ENCODE results near the gene TMEM42. TPM values are rescaled to one million over a fixed set of nuclear protein-coding genes. Genes with fewer than 3 reads are reported as not detected.

The TMEM42 gene
- total and polyA plus RNA-seq, 8 donors = 14.2 to 26.0 (median 22.4) TPM

GRCh38 chr3:44874308-44874707, 12.6 kb downstream of the TMEM42 start, which contains the start of gene TGM4:
TGM4 (plus strand) TSS chr3:44874608; CDS start chr3:44874679, 71 bp downstream.
- TF ChIP-seq, protein P1, sequence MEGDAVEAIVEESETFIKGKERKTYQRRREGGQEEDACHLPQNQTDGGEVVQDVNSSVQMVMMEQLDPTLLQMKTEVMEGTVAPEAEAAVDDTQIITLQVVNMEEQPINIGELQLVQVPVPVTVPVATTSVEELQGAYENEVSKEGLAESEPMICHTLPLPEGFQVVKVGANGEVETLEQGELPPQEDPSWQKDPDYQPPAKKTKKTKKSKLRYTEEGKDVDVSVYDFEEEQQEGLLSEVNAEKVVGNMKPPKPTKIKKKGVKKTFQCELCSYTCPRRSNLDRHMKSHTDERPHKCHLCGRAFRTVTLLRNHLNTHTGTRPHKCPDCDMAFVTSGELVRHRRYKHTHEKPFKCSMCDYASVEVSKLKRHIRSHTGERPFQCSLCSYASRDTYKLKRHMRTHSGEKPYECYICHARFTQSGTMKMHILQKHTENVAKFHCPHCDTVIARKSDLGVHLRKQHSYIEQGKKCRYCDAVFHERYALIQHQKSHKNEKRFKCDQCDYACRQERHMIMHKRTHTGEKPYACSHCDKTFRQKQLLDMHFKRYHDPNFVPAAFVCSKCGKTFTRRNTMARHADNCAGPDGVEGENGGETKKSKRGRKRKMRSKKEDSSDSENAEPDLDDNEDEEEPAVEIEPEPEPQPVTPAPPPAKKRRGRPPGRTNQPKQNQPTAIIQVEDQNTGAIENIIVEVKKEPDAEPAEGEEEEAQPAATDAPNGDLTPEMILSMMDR (IDR thresholded peaks at IDR 0.05) = no peak
- no peak within 1 kb of the TSS for H3K4me3 ChIP-seq
- no peak within 1 kb of the TSS for H3K27ac ChIP-seq
- no peak for ATAC-seq
- H3K9me3 ChIP-seq = no peaks in the 10 kb centered on the region
- H3K4me1 ChIP-seq = no peaks in the 10 kb centered on the region
- no peaks in the 10 kb centered on the region for H3K27me3 ChIP-seq
- no peak for DNase-seq
- intact Hi-C loops (cut with DNase I) = no loop called here
- no peaks in the 10 kb centered on the region for H3K36me3 ChIP-seq

GRCh38 chr3:44875596-44875995, 13.9 kb downstream of the TMEM42 start:
- TF ChIP-seq, protein P1 (IDR thresholded peaks at IDR 0.05) = no peak
- Histone ChIP-seq H3K9me3 (no peaks in the 10 kb centered on the region), H3K4me1 (no peaks in the 10 kb centered on the region), H3K27ac (no peak overlapping the region), H3K27me3 (no peaks in the 10 kb centered on the region), H3K4me3 (no peak overlapping the region), H3K36me3 (no peaks in the 10 kb centered on the region)
- DNase-seq = no peak
- no peak for ATAC-seq
- intact Hi-C loops (cut with DNase I) = no loop called here

- ATAC-seq = no peak
- Histone ChIP-seq H3K4me1 (no peaks in the 10 kb centered on the region), H3K27ac (no peak overlapping the region), H3K4me3 (no peak overlapping the region), H3K9me3 (no peaks in the 10 kb centered on the region), H3K27me3 (no peaks in the 10 kb centered on the region), H3K36me3 (no peaks in the 10 kb centered on the region)
- no peak for DNase-seq
- intact Hi-C loops (cut with DNase I) = no loop called here
- TF ChIP-seq, protein P1 (IDR thresholded peaks at IDR 0.05) = no peak
Observed at GRCh38 chr3:44877333-44877732, 15.6 kb downstream of the TMEM42 start.

DNA sequence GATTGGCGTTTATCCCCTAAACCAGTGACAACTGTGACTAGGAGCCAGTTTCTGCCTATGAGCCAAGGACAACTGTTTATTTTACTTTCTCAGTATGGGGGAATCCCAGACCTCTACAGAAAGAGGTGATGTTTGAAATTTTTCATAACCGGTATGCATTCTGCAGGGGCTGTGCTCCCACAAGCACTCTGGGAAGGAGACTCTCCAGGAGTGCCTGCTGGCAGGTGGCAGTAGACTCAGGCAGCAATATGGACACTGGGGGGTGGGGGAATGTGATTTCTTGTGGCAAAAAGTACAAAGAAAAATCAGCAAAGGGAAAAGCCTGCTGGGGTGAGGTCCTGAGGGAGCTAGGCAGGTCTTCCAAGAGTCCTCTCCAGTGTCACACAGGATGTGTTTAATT, 18.6 kb downstream of the TMEM42 start:
- Histone ChIP-seq H3K4me3 (no peak overlapping the region), H3K36me3 (no peaks in the 10 kb centered on the region), H3K27ac (no peak overlapping the region), H3K27me3 (peaks cover 0 to 6% of the 10 kb centered on the region in 2 donors), H3K9me3 (no peaks in the 10 kb centered on the region), H3K4me1 (no peaks in the 10 kb centered on the region)
- no peak for ATAC-seq
- intact Hi-C loops (cut with DNase I) = no loop called here
- TF ChIP-seq, protein P1 (IDR thresholded peaks at IDR 0.05) = no peak
- DNase-seq = no peak

GRCh38 chr3:44883213-44883955, 21.7 kb downstream of the TMEM42 start:
- intact Hi-C loops (cut with DNase I) = no loop called here
- no peak overlapping the region for H3K4me3 ChIP-seq
- ATAC-seq (no peak), DNase-seq (no peak)
- TF ChIP-seq, protein P1 (IDR thresholded peaks at IDR 0.05) = no peak
- no peaks in the 10 kb centered on the region for H3K36me3 ChIP-seq
- H3K27me3 ChIP-seq = peaks cover 0 to 6% of the 10 kb centered on the region in 2 donors
- H3K9me3 ChIP-seq = no peaks in the 10 kb centered on the region
- no peak overlapping the region for H3K27ac ChIP-seq
- H3K4me1 ChIP-seq = no peaks in the 10 kb centered on the region

All from left lung (tissue), 10 donors.